NT2/D1 (cell line): Measurements from ENCODE around the gene NUF2.

Source experiments
- SUZ12 ChIP-seq: IDR thresholded peaks from 2 replicates; pipeline ENCODE4 v1.6.1; 2011; ENCODE audit not compliant: insufficient read length, insufficient read depth; ENCODE audit errors: extremely low read depth
- YY1 ChIP-seq: IDR thresholded peaks from 2 replicates; pipeline ENCODE4 v1.6.1; 2011; ENCODE audit not compliant: insufficient read length, insufficient read depth

DNA sequence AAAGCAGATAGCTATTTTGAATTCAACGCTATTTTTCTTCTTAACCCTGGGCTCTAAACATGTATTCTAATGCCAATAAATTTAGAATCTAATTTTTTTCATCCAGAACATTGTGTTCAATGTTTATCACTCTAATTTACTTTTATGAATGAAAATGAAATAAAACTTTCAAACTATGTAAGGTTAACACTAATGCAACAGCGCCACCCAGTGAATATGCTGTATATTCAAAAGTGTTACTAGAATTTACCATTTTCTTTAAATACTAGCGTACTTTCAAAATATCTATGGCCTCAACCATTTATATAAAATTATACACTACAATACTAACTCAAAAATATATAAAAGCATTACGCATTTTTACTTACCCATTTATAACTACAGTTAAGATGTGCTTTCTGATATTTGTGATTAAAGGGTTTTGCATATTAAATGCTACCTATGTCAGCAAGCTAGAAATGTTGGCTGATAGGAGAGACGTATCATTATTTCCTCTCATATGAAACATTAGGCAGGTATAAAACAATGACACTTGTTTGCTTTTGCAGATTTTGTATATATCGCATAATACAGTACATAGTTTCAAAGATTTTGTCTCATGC is 5.9 kb upstream of the NUF2 start:
- TF ChIP-seq SUZ12 (no peak), YY1 (no peak)
